Aorta (tissue), 5 donors: Measurements from ENCODE around the gene KIF3B. TPM values are rescaled to one million over a fixed set of nuclear protein-coding genes. Genes with fewer than 3 reads are reported as not detected.
A peak's percentile ranks its signal among the peaks of the same experiment; 100 is the strongest.
"Not testable (repeated sequence)": the region's sequence is repeated elsewhere in the genome, so short reads cannot be mapped to it uniquely, and the experiment has no call there.

Source experiments
- ATAC-seq: fragments of 200-7000 bp; cut with Tn5 transposase; one replicate; pipeline ENCODE4 v1.9.1; 2022; ENCODE audit warnings: moderate library complexity; ENCODE audit not compliant: low FRiP score
- DNase-seq, 2 donors: peaks; one replicate each; pipeline ENCODE4 v3.0.0-alpha.2; 2020
- H3K27ac ChIP-seq, 2 donors: one replicate each; pipeline ENCODE4 v1.5.1; 2013; ENCODE audit warnings: low read length in 2 of 2, mild to moderate bottlenecking in 2 of 2, moderate library complexity in 2 of 2, control low read depth in 1 of 2, inconsistent platforms in 1 of 2, low read depth in 1 of 2
- H3K27me3 ChIP-seq, 2 donors: one replicate each; pipeline ENCODE4 v1.6.1; 2013; ENCODE audit warnings: control low read depth in 1 of 2, low read length in 1 of 2, mild to moderate bottlenecking in 1 of 2, moderate library complexity in 1 of 2; ENCODE audit not compliant: insufficient read depth in 2 of 2, control insufficient read depth in 1 of 2
- H3K36me3 ChIP-seq, 2 donors: one replicate each; pipeline ENCODE4 v1.6.1; 2013; ENCODE audit warnings: control low read depth in 1 of 2, low read length in 1 of 2, mild to moderate bottlenecking in 1 of 2; ENCODE audit not compliant: insufficient read depth in 2 of 2, control insufficient read depth in 1 of 2
- H3K4me1 ChIP-seq, 2 donors: one replicate each; pipeline ENCODE4 v1.6.1; 2013; ENCODE audit warnings: low read length in 2 of 2, control low read depth in 1 of 2, mild to moderate bottlenecking in 1 of 2, moderate library complexity in 1 of 2; ENCODE audit not compliant: insufficient read depth in 2 of 2, control insufficient read depth in 1 of 2
- H3K4me3 ChIP-seq, 2 donors: one replicate each; pipeline ENCODE4 v1.5.1; 2013; ENCODE audit warnings: low read length in 2 of 2, control low read depth in 1 of 2, mild to moderate bottlenecking in 1 of 2
- H3K9me3 ChIP-seq: one replicate; pipeline ENCODE4 v1.6.1; 2013; ENCODE audit warnings: mild to moderate bottlenecking, low read length; ENCODE audit not compliant: control insufficient read depth
- WGBS, 2 donors: extraction: QIAGEN DNeasy Blood & Tissue Kit; methylation state at CpG; one replicate each; pipeline ENCODE4 v1.1.7; 2013; 5-methylcytosine and 5-hydroxymethylcytosine counted together
- intact Hi-C, 2 donors: fragments of 100-400 bp; cut with DNase I; formaldehyde crosslinking; loops; one replicate each; pipeline versions ENCODE4 v1.14.2 to v1.15.0; 2022
- polyA plus RNA-seq, 2 donors: library from polyadenylated mRNA; stranded (reverse); fragments of 200-250 nt; gene quantifications; one replicate each; pipeline ENCODE4 v1.2.3, GENCODE V29; 2013
- total RNA-seq, 2 donors: library from RNA; stranded (reverse); fragmentation: NEBNext Ultra II Directional; extraction: Animal tissue kit (Norgen Biotek cat#: 25700); gene quantifications; one replicate each; pipeline ENCODE4 v1.2.1, GENCODE V29; 2021
- donor health status: healthy with polysubstance abuse.
- donor health status: Bipolar disorder and iron deficiency.
- donor health status: DM: no; HTN: no; CAD: no.
- donor health status: DM: no; HTN: no; CAD: no.
- donor health status: DM: yes; HTN: yes; CAD: no.

Gene KIF3B
- total and polyA plus RNA-seq, 4 donors: 12.9 to 28.0 (median 23.2) TPM

- Histone ChIP-seq H3K9me3 (no peaks in the 10 kb centered on the region), H3K27me3 (no peaks in the 10 kb centered on the region), H3K4me1 (no peaks in the 10 kb centered on the region), H3K36me3 (no peaks in the 10 kb centered on the region), H3K4me3 (no peak overlapping the region), H3K27ac (no peak overlapping the region)
- DNase-seq (no peak), ATAC-seq (no peak)
- intact Hi-C loops: loop anchor here (10.0 kb wide), 2 partner anchors 94 to 146 kb away; partner anchors contain the start of genes PLAGL2 (in 1 of the 2) and POFUT1 (in 1 of the 2)
- 86 to 91% methylated on average over 3 of the region's 3 CpGs for WGBS, 2 donors
Observed at GRCh38 chr20:32350421-32350820, 73.0 kb downstream of the KIF3B start.

- ATAC-seq: no peak
- intact Hi-C loops: loop anchor here (10.0 kb wide), 2 partner anchors 93 to 147 kb away; partner anchors contain the start of genes PLAGL2 (in 1 of the 2) and POFUT1 (in 1 of the 2)
- 90 to 94% methylated on average over 3 of the region's 3 CpGs for WGBS, 2 donors
Observed at GRCh38 chr20:32352121-32352720, 74.8 kb downstream of the KIF3B start.

GRCh38 chr20:32353848-32354496, 76.5 kb downstream of the KIF3B start:
- H3K27ac ChIP-seq: no peak overlapping the region
- no peaks in the 10 kb centered on the region for H3K9me3 ChIP-seq
- no peak overlapping the region for H3K4me3 ChIP-seq
- no peaks in the 10 kb centered on the region for H3K4me1 ChIP-seq
- WGBS, 2 donors: 78 to 86% methylated on average over 6 of the region's 6 CpGs
- intact Hi-C loops: loop anchor here (10.0 kb wide), 2 partner anchors 91 to 149 kb away; partner anchors contain the start of genes PLAGL2 (in 1 of the 2) and POFUT1 (in 1 of the 2)
- no peaks in the 10 kb centered on the region for H3K36me3 ChIP-seq
- ATAC-seq (no peak), DNase-seq (no peak)
- no peaks in the 10 kb centered on the region for H3K27me3 ChIP-seq

More at GRCh38 chr20:32352121-32352720, 74.8 kb downstream of the KIF3B start:
- no peaks in the 10 kb centered on the region for H3K4me1 ChIP-seq
- H3K36me3 ChIP-seq: no peaks in the 10 kb centered on the region
- no peak overlapping the region for H3K4me3 ChIP-seq
- H3K27ac ChIP-seq: no peak overlapping the region
- H3K9me3 ChIP-seq: no peaks in the 10 kb centered on the region
- no peak for DNase-seq
- H3K27me3 ChIP-seq: no peaks in the 10 kb centered on the region

- Histone ChIP-seq H3K4me3 (no peak overlapping the region), H3K9me3 (no peaks in the 10 kb centered on the region), H3K4me1 (no peaks in the 10 kb centered on the region), H3K27ac (peak overlapping the region in 1 of 2 donors; percentile 6), H3K27me3 (no peaks in the 10 kb centered on the region), H3K36me3 (no peaks in the 10 kb centered on the region)
- intact Hi-C loops: loop anchor here (5.0 to 10.0 kb wide), 3 partner anchors 90 to 150 kb away; partner anchors contain the start of genes PLAGL2 (in 1 of the 2) and POFUT1 (in 1 of the 2)
- ATAC-seq (no peak), DNase-seq (no peak)
- WGBS, 2 donors: 64 to 68% methylated on average over 2 of the region's 2 CpGs
Observed at GRCh38 chr20:32354592-32355416, 77.4 kb downstream of the KIF3B start.

DNA sequence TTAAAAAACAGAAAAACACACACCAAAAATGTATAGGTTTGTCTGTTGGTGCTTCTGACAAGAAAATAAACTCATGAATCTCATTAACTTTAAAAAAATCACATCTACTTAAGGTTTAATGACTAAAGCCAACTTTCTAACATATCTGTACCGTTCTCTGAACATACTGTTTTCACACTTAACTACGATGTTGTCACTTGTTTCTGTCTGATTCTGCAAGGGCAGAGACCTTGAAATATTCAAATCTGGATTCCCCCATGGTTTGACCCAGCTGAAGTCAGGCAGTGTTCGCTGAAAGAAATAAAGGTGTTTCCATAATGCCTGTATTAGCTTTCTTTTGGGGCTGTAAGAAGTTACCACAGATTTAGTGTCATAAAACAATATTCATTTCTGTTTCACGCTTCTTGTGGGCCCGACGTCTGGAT, 78.0 kb downstream of the KIF3B start:
- ATAC-seq: no peak
- H3K4me3 ChIP-seq: no peak overlapping the region
- no peaks in the 10 kb centered on the region for H3K27me3 ChIP-seq
- H3K36me3 ChIP-seq: no peaks in the 10 kb centered on the region
- H3K9me3 ChIP-seq: no peaks in the 10 kb centered on the region
- 91 to 92% methylated on average over 6 of the region's 6 CpGs for WGBS, 2 donors
- intact Hi-C loops: loop anchor here (5.0 to 10.0 kb wide), 3 partner anchors 89 to 151 kb away; partner anchors contain the start of genes PLAGL2 (in 1 of the 2) and POFUT1 (in 1 of the 2)
- DNase-seq: no peak
- H3K4me1 ChIP-seq: no peaks in the 10 kb centered on the region
- H3K27ac ChIP-seq: no peak overlapping the region

GRCh38 chr20:32355907-32356621, 78.6 kb downstream of the KIF3B start:
- WGBS, 2 donors: 56 to 63% methylated on average over 7 of the region's 7 CpGs
- H3K27me3 ChIP-seq, H3K4me3 ChIP-seq, H3K4me1 ChIP-seq, H3K36me3 ChIP-seq, H3K27ac ChIP-seq, H3K9me3 ChIP-seq, ATAC-seq: not testable (repeated sequence)
- intact Hi-C loops: loop anchor here (5.0 to 10.0 kb wide), 3 partner anchors 89 to 151 kb away; partner anchors contain the start of genes PLAGL2 (in 1 of the 2) and POFUT1 (in 1 of the 2)
- peak in 1 of 2 donors; percentile 54 for DNase-seq

DNA sequence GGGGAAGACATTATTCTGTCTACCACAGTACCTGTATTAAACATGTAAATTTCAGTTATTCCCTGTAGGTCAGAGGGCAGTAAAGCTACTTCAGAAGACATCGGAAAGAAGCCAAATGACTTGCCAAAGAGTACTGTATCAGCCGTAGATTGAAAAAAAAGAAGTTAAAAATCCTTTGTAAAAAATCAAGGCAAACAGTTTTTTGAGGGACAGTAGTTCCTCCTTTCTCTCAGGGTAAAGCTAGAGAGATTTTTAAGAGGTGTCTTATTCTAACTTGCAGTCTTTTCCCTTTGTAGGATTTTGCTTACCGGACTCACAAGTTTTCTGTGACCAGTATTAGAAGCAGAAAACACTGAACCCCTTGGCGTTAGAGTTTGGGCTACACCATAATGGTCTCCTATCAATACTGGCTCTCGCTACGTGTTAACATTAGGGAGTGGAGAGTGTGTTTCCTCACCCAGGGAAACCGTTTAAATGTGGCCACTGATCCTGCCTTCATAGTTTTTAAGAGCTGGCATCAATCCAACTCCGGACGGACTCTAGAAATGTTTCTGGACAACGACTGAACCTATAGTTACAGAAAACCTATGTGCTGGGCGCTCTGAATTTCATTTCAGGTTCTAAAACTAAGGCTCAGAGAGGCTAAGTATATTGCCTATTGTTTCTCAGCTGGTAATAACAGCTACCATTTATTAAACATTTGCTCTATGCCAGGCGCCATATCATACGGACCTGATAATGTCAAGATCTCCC, 79.3 kb downstream of the KIF3B start:
- intact Hi-C loops: loop anchor here (5.0 to 10.0 kb wide), 3 partner anchors 88 to 152 kb away; partner anchors contain the start of genes PLAGL2 (in 1 of the 2) and POFUT1 (in 1 of the 2)
- no peak for DNase-seq
- Histone ChIP-seq H3K4me1 (no peaks in the 10 kb centered on the region), H3K4me3 (peak overlapping the region in 1 of 2 donors; percentile 36), H3K36me3 (no peaks in the 10 kb centered on the region), H3K9me3 (no peaks in the 10 kb centered on the region), H3K27ac (peak overlapping the region in 1 of 2 donors; percentile 48), H3K27me3 (no peaks in the 10 kb centered on the region)
- WGBS, 2 donors: 19 to 21% methylated on average over 13 of the region's 13 CpGs
- no peak for ATAC-seq
